Fibroblast of gingiva (primary cell): ENCODE measurements around the gene ERV3-1.
A peak's percentile ranks its signal among the peaks of the same experiment; 100 is the strongest.
"Not testable (repeated sequence)": the region's sequence is repeated elsewhere in the genome, so short reads cannot be mapped to it uniquely, and the experiment has no call there.

Experiments used
- DNase-seq: peaks from one replicate; pipeline ENCODE4 v3.0.0-alpha.2; 2011; ENCODE audit warnings: low read depth

The ERV3-1 gene

GRCh38 chr7:64999165-65000004, 7.1 kb downstream of the ERV3-1 start:
- DNase-seq = peak; percentile 12

DNA sequence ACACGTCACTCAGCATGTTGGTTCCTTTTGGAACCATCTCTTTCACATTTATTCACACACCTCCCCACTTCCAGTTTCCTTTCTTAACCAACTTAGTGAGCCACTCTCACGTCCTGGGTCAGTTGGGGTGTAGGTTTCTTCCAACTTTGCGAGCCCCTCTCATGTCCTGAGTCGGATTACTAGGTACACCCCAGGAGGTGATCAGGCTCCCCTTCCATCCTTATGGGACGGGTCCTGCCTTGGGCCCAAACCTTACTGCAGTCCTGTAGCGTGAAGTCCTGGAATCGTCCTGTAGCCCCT, 7.7 kb downstream of the ERV3-1 start:
- DNase-seq = no peak

DNA sequence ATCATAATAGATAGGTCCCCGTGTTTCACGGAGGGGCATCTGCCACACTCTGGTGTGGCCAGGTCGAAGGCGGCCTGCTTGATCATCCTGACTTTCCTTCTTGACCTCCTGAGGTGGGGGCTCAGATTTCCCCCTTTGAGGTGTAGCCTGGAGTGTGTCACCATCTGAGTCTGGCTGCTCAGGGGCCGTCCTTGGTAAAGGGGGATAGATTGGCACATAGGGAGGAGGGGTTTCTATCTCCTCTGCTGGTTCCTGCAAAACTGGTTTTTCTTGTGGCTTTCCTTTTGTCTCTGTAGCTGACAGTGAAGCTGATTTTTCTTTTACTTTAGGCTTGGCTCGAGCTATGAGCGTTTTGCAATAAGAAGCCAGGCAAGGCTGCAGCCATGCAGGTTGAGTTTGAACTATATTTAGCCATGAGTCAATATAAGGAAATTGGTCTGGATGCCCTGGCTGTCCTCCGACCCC, 8.5 kb downstream of the ERV3-1 start:
- DNase-seq = no peak

DNA sequence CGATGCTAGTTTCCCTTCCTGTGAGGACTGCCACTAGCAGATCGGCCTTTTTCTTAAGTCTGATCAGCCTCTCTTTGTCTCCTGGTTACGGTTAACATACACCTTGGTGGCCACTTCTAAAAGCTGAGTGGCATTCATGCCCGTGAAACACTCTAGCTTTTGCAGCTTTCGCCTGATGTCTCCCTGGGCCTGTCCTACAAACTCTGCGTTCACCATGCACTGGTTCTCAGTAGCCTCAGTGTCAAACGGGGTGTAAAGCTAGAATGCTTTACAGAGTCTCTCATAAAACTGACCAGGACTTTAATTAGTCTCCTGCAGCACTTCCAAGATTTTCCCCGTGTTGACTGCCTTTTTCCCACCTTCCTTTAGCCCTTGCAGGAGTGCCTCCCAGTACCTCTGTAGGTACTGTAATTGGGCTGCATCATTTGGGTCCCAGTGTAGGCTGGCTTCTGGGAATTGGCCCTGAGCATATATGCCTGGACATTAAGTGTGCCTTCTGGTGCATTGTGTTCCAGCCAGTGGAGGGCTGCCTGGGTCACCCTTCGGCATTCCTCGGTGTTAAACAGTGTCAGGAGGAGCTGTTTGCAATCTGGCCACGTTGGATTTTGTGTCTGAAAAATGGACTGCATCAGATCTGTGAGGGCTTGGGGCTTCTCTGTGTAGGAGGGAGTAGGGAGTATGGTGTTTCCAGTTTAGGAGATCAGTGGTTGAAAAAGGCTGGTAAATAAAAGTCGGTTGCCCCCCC, 9.2 kb downstream of the ERV3-1 start:
- DNase-seq = no peak

- no peak for DNase-seq
Observed at GRCh38 chr7:64996305-64996704, 10.2 kb downstream of the ERV3-1 start.

DNA sequence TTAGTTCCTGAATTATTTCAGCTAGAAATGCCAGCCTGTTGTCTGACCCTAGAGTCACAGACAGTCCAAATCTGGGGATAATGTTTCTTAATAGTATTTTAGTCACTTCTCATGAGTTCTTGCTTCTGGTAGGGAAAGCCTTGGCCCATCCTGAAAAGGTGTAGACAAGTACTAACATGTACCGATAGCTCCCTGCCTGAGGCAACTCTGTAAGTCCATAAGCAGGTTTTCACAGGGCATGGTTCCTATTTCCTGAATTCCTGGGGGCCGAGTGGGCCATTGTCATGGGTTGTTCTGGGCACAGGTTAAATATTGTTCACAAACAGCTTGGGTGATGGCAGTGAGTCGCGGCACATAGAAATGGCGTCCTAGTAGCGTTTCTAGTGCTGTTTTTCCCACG, 12.6 kb downstream of the ERV3-1 start:
- DNase-seq = no peak

DNA sequence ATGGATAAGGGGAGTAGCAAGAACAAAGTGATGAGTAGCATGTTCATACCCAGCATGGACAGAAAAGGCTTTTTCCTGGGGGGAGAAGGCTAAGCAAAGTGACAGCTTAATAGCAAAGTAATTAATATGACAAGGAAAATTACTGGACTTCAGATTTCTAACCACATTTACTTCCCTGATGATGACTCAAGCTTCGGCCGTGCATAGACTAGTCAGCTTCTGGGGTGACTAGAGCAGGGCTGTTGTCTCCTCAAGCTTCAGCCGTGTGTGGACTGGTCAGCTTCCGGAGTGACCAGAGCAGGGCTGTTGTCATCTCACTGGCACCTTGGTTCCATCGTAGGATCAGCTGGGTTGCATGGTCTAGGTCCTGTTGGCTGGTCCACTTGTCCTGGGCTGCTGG, 13.5 kb downstream of the ERV3-1 start:
- no peak for DNase-seq

DNA sequence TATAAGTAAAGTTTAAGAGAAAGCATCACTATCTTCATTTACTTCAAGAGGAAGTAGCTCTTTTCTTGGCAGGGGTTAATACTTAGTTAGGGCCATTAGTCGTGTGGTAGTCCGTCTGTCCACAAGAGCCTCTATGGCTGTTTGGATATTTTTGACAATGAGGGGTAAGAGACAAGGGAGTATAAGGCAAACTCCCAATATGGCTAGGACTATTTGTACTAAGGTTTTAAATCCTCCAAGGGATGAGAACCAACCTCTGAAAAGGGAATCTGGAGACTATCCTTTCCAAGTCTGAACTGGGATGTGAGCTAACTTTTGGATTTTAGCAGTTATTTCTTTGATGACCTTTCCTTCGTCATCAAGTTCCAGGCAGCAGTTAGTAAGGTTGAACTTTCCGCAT, 15.6 kb downstream of the ERV3-1 start, which contains the start of gene ZNF117:
ZNF117 (minus strand) TSS at position 101 of the 400 bp plus-strand sequence.
- DNase-seq = no peak

DNA sequence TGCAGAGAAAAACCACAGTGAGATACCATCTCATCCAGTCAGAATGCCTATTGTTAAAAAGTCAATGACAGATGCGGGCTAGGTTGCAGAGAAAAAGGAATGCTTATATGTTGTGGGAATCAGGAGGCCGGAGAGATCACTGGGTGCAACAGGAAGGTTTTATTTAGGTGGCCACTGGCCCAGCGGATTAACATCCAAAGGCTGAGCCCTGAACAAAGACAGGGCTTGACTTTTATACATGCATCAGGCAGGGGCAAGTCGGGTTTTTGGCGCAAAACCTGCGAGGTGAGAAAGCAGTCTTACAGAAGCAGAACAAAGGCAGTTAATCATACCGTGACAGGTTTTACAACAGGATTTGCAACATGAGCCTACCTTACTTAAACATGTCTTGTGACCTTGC, 16.3 kb downstream of the ERV3-1 start:
- no peak for DNase-seq

GRCh38 chr7:64978497-64979203, 27.8 kb downstream of the ERV3-1 start:
- DNase-seq = no peak

DNA sequence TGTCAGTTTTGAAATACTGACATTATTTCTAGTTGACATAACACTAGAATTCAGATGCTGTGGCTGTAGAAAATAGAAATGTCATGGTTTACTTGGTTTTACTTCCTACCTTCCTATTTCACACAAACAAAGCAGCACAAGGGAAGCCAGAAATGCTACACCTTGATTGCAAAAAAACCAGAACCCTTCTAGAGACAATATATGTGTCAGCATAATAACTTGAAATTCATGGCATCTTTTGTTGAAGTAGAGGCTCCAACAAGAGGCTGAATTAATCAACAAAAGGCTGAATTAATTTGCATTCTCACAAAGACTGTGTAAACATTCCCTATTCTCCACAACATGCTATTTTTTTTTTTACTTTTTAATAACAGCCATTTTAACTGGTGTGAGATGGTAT, 40.9 kb downstream of the ERV3-1 start:
- DNase-seq = no peak

- no peak for DNase-seq
Observed at GRCh38 chr7:64959072-64959747, 47.3 kb downstream of the ERV3-1 start.

GRCh38 chr7:64951250-64951848, 55.1 kb downstream of the ERV3-1 start:
- DNase-seq = peak; percentile 40

DNA sequence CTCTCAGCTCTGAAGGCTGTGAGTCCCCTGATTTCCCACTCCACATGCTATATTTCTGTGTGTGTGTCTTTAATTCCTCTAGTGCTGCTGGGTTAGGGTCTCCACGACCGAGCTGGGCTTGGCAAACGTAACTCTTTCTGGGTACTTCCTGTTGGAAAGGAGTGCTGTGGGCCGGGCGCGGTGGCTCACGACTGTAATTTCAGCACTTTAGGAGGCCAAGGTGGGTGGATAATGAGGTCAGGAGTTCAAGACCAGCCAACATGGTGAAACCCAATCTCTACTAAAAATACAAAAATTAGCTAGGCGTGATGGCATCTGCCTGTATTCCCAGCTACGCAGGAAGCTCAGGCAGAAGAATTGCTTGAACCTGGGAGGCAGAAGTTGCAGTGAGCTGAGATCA, 55.8 kb downstream of the ERV3-1 start:
- DNase-seq = not testable (repeated sequence)

DNA sequence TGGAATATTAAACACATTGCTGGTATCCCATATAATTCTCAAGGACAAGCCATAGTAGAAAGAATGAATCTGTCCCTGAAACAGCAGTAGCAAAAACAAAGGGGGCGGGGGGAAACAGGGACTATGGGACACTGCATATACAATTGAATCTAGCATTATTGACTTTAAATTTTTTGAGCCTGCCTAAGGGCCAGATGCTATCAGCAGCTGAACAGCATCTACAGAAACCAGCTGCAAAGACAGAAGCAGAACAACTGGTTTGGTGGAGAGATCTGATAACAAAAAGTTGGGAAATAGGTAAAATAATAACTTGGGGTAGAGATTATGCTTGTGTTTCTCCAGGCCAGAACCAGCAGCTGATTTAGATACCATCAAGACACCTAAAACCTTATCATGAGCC, 57.7 kb downstream of the ERV3-1 start:
- DNase-seq = not testable (repeated sequence)

GRCh38 chr7:64947252-64948000, 59.1 kb downstream of the ERV3-1 start:
- DNase-seq = no peak

DNA sequence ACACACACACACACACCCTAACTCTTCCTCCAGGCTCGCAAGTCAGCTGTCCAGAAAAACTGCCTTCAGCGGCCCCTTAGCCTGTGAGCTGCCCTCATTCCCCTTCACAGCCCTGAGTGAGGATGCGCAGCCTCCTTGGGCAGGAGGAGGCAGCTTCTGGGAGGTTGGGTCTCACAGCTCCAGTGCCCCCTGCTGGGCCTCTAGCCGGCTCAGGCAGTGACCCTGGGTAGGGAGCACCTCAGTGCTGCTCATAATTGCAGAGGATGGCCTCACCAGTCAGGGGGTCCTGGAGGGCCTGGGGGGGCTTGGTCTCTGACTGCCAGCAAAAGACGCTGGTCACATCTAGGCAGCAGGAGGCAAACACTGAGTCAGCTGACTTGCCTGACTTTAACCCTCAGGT, 59.7 kb downstream of the ERV3-1 start:
- DNase-seq = no peak

DNA sequence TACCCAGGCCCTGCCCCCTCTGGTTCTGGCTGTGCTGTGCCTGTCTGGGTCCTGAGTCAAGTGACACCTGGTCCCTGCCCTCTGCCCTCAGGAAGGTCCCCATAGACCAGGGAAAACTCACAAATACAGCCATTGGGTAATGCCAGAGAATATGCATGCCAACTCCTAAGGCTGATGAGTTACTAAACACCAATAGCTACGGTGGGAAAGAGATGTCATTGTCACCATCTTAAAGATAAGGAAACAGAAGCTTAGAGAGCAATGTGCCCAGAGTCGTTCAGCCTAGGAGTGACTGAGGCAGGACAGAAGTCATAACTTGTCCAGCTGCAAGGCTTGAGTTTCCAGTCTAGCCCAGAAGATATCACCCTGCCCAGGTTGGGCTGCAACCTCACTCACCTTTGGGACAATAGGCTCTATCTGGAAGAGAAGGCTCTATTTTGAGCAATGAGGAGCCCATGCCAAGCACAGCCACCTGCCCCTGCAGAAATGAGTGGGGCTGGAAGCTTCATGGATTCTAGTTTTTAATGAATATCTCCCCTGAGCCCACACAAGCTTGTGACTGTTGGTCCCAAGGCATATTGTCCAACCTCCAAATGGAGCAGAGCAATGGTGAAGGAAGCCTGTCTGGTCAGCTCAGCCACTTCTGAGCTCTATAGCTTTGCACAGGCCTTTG, 60.8 kb downstream of the ERV3-1 start:
- no peak for DNase-seq

DNA sequence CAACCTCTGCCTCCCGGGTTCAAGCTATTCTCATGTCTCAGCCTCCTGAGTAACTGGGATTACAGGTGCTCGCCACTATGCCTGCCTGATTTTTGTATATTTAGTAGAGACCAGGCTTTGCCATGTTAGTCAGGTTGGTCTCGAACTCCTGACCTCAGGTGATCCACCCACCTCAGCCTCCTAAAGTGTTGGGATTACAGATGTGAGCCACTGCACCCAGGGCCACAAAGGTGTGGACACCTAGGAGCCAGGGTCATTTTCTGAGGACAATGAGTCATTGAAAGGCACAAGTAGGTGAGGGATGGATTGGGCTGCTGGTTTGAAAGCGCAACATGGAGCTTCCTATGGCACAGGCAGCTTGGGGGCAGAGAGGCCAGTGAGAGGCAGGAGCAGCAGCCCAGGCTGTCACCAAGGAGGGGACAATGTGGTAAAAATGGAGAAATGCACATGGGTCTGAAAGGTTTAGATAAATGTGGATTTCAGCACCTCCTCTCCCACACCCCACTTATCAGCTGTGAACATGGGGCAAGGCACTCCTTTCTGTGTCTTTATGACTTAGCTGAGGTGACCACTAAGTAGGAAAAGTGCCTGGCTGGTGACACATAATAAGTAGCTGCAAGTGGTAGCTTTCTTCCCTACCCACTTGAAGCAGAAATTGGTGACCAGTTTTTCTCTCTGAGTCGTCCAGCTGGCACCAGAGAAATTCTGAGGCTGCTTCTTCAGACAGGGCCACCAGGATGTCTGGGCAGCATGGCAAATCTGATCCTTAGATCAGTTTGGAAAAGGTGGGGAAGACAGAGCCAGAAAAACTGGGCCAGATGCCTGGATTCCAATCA, 61.6 kb downstream of the ERV3-1 start:
- not testable (repeated sequence) for DNase-seq
